ENCODE results near the gene ACBD6. TPM values are rescaled to one million over a fixed set of nuclear protein-coding genes. Genes with fewer than 3 reads are reported as not detected.

ACBD6 gene
- total RNA-seq, 1 donor from 2014 or later, result 59.2 TPM

- DNase-seq (ENCODE audit: low read depth), result no peak
Observed at GRCh38 chr1:180246579-180246978, 255.8 kb downstream of the ACBD6 start.

- DNase-seq (ENCODE audit: low read depth), result no peak
Observed at GRCh38 chr1:180244840-180245239, 257.5 kb downstream of the ACBD6 start.

- DNase-seq (ENCODE audit: low read depth), result no peak
Observed at GRCh38 chr1:180243517-180244221, 258.7 kb downstream of the ACBD6 start.

GRCh38 chr1:180241716-180242544 lies 260.4 kb downstream of the ACBD6 start:
- DNase-seq (ENCODE audit: low read depth), result peak; percentile 45

- DNase-seq (ENCODE audit: low read depth), result no peak
Observed at GRCh38 chr1:180239145-180240096, 263.0 kb downstream of the ACBD6 start.

- DNase-seq (ENCODE audit: low read depth), result no peak
Observed at GRCh38 chr1:180238675-180239074, 263.7 kb downstream of the ACBD6 start.

Small RNA genes within 50 kb of the gene (microRNA-seq; reads per million reads assigned to microRNA genes)
- not detected for gene MIR3121

Other genes with a start within 250 kb of the ACBD6 start
- 3.3 and 4.1 TPM in 2 replicates for gene OVAAL, start 56.4 kb upstream of the ACBD6 start, total RNA-seq
- gene XPR1, start 129.4 kb upstream of the ACBD6 start, total RNA-seq, result 25.3 and 30.4 TPM in 2 replicates